Mucosa of descending colon (tissue), 3 donors: ENCODE measurements around the gene RNASE8. TPM values are rescaled to one million over a fixed set of nuclear protein-coding genes. Genes with fewer than 3 reads are reported as not detected.

Experiments used
- ATAC-seq: fragments of 200-7000 bp; cut with Tn5 transposase; one replicate; pipeline ENCODE4 v1.9.1; 2020; ENCODE audit warnings: mild to moderate bottlenecking, moderate library complexity
- DNase-seq, 3 donors: peaks; one replicate each; pipeline ENCODE4 v3.0.0-alpha.2; 2020
- H3K36me3 ChIP-seq: fragments of 200-600 bp; one replicate; pipeline ENCODE4 v1.8.0; 2021; ENCODE audit warnings: low read depth, mild to moderate bottlenecking
- H3K4me1 ChIP-seq: fragments of 200-600 bp; one replicate; pipeline ENCODE4 v1.8.0; 2021; ENCODE audit warnings: low read depth, mild to moderate bottlenecking
- H3K4me3 ChIP-seq: fragments of 200-600 bp; one replicate; pipeline ENCODE4 v1.8.0; 2021; ENCODE audit warnings: mild to moderate bottlenecking
- H3K9me3 ChIP-seq: fragments of 200-600 bp; one replicate; pipeline ENCODE4 v1.8.0; 2021; ENCODE audit warnings: mild to moderate bottlenecking
- intact Hi-C, 2 donors: fragments of 100-400 bp; cut with DNase I in 1 of 2; cut with micrococcal nuclease in 1 of 2; formaldehyde crosslinking; loops; one replicate each; pipeline versions ENCODE4 v1.11.0 to v1.11.1; 2022; cut with DNase I, micrococcal nuclease
- total RNA-seq, 3 donors: library from RNA; stranded (reverse); fragmentation: NEBNext Ultra II Directional in 2 of 3; extraction: Animal tissue kit (Norgen Biotek cat#: 25700) in 2 of 3; gene quantifications; one replicate each; pipeline versions ENCODE4 v1.2.1 to v1.2.4, GENCODE V29; 2021 to 2023
- TF ChIP-seq, protein P1 (sequence below): fragments of 200-600 bp; IDR thresholded peaks from one replicate; pipeline ENCODE4 v1.8.0; 2022; ENCODE audit warnings: antibody characterized with exemption, mild to moderate bottlenecking
- donor health status: DM: no; HTN: no; CAD: no; lungs with moderate emphysema.
- donor health status: DM: no; HTN: no; CAD: no.
- donor health status: DM: no; HTN: yes; CAD: no.

The RNASE8 gene
- total RNA-seq, 3 donors from 2014 or later: not detected

DNA sequence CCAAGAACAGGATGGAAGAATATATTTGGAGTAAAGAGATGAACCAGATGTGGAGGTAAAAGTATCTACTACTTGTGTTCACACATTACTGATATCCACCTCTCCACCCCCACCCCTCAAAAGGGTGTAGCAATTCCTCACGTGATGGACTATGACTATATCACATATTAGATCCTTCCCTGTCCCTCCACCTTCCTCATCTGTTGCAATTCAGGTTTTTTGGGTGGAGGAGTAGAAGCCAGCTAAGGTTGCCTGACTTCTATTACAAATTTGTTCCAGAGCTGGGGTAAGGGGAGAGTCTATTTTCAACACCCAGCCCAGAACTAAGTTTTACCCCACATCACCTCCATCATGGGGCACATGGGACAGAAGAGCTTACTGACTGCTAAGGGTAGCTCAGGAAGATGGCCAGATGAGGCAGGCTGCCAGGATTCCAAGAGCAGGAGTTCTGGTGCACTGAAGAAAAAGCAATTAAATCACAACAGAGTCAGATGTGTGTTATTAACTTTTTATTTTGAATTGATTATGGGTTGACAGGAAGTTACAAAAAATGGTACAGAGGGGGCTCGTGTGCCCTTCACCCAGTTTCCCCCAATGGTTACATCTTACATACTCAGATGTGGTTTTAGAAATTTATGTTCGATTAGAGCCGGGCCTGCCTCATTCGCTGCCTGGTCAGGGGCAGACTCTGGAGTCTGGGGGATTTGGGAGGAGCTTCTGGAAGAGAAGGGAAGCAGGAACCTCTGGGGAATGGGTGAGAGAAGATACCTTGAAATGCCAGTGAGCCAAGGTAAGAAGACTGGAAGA, 25.1 kb upstream of the RNASE8 start:
- H3K36me3 ChIP-seq: no peaks in the 10 kb centered on the region
- no peaks in the 10 kb centered on the region for H3K4me1 ChIP-seq
- TF ChIP-seq, protein P1, sequence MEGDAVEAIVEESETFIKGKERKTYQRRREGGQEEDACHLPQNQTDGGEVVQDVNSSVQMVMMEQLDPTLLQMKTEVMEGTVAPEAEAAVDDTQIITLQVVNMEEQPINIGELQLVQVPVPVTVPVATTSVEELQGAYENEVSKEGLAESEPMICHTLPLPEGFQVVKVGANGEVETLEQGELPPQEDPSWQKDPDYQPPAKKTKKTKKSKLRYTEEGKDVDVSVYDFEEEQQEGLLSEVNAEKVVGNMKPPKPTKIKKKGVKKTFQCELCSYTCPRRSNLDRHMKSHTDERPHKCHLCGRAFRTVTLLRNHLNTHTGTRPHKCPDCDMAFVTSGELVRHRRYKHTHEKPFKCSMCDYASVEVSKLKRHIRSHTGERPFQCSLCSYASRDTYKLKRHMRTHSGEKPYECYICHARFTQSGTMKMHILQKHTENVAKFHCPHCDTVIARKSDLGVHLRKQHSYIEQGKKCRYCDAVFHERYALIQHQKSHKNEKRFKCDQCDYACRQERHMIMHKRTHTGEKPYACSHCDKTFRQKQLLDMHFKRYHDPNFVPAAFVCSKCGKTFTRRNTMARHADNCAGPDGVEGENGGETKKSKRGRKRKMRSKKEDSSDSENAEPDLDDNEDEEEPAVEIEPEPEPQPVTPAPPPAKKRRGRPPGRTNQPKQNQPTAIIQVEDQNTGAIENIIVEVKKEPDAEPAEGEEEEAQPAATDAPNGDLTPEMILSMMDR: no peak
- no peak overlapping the region for H3K4me3 ChIP-seq
- no peaks in the 10 kb centered on the region for H3K9me3 ChIP-seq
- DNase-seq (no peak), ATAC-seq (no peak)
- intact Hi-C loops: no loop called here

GRCh38 chr14:21033133-21033698, 24.4 kb upstream of the RNASE8 start:
- no peak for DNase-seq
- TF ChIP-seq, protein P1: no peak
- H3K9me3 ChIP-seq: no peaks in the 10 kb centered on the region
- peaks cover 3% of the 10 kb centered on the region for H3K4me1 ChIP-seq
- intact Hi-C loops: no loop called here
- no peaks in the 10 kb centered on the region for H3K36me3 ChIP-seq
- ATAC-seq: no peak
- H3K4me3 ChIP-seq: no peak overlapping the region

GRCh38 chr14:21034707-21035106, 22.9 kb upstream of the RNASE8 start, which contains the start of gene RNASE13:
Gene RNASE13, minus strand, starts transcription at chr14:21034807. Its CDS starts 519 bp downstream, at chr14:21034288.
- Histone ChIP-seq H3K9me3 (no peaks in the 10 kb centered on the region), H3K4me3 (no peak within 1 kb of the TSS), H3K36me3 (no peaks in the 10 kb centered on the region), H3K4me1 (peaks cover 17% of the 10 kb centered on the region)
- TF ChIP-seq, protein P1: no peak
- ATAC-seq: no peak
- DNase-seq: no peak
- intact Hi-C loops: no loop called here

- DNase-seq (no peak), ATAC-seq (no peak)
- TF ChIP-seq, protein P1: no peak
- peaks cover 20% of the 10 kb centered on the region for H3K4me1 ChIP-seq
- H3K4me3 ChIP-seq: no peak overlapping the region
- H3K36me3 ChIP-seq: no peaks in the 10 kb centered on the region
- intact Hi-C loops: no loop called here
- no peaks in the 10 kb centered on the region for H3K9me3 ChIP-seq
Measured at GRCh38 chr14:21036751-21037150, 20.9 kb upstream of the RNASE8 start.

DNA sequence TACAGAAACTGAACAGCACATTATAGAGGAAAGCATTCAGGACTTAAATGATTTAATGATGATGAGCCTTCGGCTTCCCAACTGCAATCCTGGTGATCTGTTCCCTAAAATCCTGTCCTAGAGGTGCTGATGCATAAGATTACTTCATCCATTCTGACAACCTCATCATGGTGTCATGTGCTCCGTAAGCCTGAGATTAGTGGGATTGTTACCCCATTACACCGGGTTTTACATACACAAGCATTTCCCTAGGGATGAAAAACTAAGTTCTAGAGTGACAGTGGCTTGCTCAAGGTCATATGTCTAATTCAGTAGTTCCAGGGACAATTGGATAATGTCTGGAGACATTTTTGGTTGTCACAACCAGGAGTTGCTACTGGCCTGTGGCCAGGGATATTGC, 20.5 kb upstream of the RNASE8 start:
- intact Hi-C loops: no loop called here
- ATAC-seq (no peak), DNase-seq (no peak)
- no peaks in the 10 kb centered on the region for H3K9me3 ChIP-seq
- H3K4me3 ChIP-seq: no peak overlapping the region
- peaks cover 20% of the 10 kb centered on the region for H3K4me1 ChIP-seq
- no peaks in the 10 kb centered on the region for H3K36me3 ChIP-seq
- TF ChIP-seq, protein P1: no peak
